OCI-LY7 (cell line): ENCODE results near the gene THTPA.

ENCODE experiments used
- CTCF ChIP-seq: fragments of 200-600 bp; sonication (generic); conservative IDR thresholded peaks from 2 replicates; pipeline ENCODE4 v1.5.1; 2014; ENCODE audit warnings: mild to moderate bottlenecking, antibody characterized with exemption, low read length, moderate library complexity, mixed read lengths
- EZH2phosphoT487 ChIP-seq: fragments of 200-600 bp; sonication (generic); IDR thresholded peaks from 2 replicates; pipeline ENCODE4 v1.6.1; 2018; ENCODE audit warnings: low read depth, borderline replicate concordance, mild to moderate bottlenecking, mixed run types, antibody characterized with exemption, low read length, moderate library complexity, mixed read lengths

GRCh38 chr14:23546450-23547035 lies 9.5 kb upstream of the THTPA start:
- TF ChIP-seq CTCF (no peak), EZH2phosphoT487 (no peak)
